NCI-H2196 treated with DMSO at 0.1 percent for 48 hours (cell line): ENCODE measurements around the gene PRR5.

ENCODE experiments used
- DNase-seq: peaks from one replicate; lab custom pipeline; 2025; ENCODE audit not compliant: unreplicated experiment; lab: John Stamatoyannopoulos, UW

The PRR5 gene

DNA sequence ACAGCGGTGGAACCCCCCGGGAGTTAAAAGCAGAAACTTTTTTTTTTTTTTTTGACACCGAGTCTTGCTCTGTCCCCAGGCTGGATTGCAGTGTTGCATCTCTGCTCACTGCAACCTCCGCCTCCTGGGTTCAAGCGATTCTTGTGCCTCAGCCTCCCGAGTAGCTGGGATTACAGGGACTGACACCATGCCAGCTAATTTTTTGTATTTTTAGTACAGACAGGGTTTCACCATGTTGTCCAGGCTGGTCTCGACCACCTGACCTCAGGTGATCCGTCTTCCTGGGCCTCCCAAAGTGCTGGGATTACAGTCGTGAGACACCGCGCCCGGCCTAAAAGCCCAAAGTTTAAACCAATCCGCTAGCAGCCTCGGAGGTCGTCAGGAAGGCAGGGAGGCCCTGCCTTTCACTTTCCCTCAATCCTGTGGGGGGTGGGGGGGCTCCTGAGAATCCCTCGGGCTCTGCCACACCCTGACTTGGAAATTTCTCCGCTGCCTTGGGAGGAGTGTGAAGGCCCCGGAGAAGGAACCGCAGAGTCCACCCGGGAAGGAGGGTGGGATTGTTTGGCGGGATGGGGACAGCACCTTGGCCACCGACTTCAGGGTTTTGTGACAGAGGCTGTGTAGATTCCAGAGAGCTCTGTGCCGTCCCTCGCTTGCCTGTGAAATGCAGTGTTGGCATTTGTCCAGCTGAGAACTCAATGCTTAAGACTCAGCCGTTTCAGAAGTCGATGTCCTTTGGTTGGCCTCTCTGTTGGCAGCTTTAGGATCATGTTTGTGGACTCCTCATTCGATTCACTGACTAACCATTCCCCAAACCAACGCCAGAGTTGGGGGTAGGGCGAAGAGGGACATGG, 51.4 kb downstream of the PRR5 start:
- no peak for DNase-seq

DNA sequence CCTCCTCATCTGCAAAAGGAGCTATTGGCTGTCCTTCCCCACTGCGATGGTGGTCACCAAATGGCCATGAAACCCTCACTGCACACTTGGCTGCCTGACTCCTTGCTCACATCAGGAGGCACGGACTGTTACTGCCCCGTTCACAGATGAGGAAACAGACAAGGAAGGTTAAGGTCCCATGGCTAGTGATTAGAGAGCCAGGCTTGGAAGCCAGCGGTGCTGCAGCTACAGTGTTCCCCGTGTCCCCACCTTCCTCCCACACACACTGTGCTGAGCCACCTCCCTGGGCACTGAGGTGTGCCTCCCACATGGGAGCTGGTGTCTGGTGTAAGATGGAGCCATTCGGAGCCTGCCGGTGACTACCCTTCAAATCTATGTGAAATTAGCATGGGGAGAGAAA, 53.0 kb downstream of the PRR5 start:
- no peak for DNase-seq

DNA sequence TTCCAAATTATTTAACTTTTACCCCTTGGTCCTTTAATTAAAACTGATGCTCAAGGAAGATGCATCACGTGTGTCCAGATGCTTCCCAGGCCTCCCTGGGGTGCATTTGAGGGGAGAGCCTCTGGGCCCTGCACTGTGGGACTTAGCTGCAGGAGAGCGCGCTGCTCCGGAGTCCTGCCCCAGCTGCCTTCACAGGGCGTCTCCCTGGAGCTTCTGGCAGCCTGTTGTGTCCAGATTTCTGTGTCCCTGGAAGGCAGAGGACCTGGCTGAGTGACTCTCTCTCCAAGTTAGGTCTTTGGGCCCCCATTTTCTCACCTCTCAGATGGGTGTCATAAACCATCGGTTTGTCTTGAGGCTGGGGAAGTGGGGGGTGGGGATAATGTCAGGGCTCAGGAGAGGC, 53.4 kb downstream of the PRR5 start:
- no peak for DNase-seq

DNA sequence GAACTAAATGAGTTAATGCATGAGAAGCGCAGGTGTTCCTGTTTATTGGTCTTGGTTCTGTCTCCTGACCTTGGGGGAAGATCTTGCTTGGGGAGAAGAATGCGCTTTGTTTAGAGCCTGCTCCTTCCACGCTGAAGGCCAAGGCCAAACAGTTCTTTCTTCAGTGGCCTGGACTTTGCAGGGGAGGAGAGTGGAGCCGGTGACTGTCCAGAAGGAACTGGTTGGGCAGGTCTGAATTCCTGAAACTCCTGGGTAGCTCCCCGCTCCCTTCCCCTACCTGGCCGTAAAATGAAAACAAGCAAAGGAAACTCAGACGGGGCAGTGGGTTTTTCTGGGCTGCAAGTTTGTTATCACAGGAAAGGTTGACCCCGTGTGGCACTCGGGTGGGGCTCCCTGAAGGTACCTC, 54.0 kb downstream of the PRR5 start:
- no peak for DNase-seq

DNA sequence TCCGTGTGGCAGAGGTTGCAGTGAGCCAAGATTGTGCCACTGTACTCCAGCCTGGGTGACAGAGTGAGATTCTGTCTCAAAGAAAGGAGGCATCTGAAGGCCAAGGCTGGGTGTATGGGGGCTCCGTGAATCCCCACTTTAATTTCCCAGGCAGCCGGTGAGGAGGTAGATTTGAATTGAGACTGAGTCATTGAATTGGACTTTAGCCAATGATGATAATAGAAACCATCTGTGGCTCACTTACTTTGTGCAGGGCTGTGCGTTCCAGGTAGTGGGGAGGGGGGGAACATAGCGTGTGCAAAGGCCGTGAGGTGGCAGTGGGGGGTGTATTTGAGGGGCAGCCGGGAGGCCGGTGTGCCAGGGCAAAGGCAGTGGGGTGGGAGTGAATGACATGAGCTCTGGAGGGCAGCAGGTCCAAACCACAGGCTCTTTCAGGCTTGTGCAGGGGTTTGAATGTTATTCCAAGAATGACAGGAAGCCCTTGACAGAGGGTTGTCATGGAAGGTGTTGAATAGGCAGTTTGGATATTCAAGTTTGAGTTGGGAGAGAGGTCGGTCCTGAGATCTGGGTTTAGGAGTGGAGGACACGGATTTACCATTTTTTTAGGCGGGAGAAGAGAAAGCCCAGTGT, 56.5 kb downstream of the PRR5 start:
- no peak for DNase-seq

DNA sequence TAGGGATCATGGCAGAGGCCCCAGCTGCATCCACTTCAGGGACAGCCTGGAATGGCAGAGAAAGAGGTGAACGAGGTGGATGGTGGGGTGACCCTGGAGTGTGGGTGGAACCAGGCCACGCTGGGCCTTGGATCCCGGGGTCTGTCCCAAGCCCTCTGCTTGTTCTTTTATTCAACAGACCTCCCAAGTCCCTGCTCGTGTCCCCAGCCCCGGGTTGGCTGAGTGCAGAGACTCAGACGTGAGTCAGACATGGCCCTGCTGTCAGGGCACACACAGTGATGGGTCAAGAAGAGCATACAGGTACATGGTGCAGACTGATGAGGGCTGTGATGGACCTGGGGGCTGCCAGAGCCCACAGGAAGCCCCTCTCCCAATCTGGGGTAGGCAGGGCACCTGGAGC, 57.0 kb downstream of the PRR5 start:
- DNase-seq: no peak

DNA sequence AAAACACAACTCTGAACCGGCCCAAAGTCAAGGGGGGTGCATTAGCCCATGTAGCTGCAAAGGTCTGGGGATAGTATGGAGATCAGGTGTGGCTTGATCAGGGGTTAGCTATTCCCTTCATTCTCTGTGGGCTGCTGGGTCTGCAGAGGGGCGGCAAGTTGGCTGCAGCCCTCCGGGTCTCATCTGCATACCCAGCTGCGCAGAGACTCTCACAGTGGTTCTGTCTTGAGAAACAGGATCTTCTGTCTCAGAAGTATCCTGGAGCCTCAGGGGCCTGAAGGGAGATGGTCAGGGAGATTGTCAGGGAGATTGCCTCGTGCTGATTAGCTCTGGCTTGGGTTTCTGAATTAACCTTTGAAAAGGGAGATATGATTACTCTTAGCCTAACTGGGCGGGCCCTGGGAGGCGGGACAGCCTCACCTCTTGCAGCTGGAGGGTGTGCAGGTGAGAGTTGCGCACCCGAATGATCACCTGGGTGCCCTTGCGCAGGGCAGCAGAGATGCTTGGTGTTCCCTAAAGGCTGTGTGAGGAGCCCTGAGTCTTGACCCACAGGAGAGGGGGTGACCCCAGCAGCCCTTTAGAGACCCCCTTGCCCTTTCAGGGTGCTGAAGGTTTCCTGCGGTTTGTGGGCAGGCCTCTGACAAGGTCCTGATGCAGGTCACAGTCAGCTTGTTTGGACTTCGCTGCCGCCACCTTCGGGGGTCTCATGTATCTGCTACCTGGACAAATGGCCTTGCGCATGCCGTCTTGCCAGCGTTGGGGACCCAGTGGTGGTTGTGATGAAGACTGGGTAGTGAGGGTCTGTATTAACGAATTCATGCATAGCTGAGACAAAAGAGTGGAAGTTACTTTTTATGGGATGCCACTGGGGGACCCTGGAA, 57.7 kb downstream of the PRR5 start:
- no peak for DNase-seq

DNA sequence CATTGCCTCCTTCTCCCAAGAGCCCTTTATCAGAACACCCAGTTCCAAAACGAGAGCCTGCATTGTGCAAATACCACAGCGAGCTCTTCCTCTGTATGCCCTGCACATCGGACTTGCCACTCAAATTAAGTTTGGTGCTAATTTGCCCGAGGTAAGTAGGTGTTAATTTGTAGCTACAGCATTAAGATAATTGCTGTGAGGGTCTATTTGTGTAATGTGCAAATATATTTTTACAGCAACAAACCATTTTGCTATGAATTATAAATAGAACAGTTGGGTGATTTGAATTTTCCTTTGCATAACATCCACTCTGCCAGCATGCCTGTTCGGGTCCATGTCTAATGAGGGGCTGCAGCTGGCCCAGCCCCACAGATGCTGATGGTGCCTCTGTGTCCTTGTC, 58.5 kb downstream of the PRR5 start:
- DNase-seq: no peak

DNA sequence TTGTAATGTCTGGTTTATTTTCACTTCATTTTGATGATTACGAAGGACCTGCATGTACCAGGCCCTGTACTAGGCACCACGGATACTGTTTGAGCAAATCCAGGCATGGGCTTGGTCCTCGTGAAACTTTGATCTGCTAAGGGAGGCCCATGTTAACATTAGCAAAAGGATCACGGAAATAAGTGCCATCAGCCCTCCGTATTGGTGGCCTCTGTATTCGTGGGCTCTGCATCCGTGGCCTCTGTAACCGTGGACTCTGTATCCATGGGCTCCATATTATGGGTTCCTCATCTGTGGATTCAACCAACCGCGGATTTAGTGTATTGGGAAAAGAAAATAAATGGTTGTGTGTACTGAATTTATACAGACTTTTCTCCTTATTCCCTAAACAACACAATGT, 59.0 kb downstream of the PRR5 start:
- no peak for DNase-seq

DNA sequence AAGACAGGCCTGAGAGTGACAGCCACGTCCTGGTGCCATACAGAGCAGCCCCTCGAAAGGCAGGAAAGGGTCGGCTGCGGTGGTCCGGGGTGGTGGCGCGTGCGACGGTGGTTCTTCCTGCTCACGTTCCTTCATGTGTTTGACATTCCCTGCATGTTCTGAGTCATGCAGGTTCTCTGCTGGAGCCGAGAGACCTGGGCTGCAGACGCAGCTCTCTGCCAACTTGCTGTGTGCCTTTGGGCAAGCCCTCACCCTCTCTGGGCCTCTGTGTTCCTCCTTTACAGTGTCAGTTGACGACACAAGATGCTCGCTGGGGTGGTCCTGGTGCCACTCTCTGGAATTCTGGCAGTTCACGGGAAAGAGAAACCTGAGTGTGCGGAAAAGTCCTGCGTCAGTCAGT, 62.4 kb downstream of the PRR5 start:
- DNase-seq: no peak

DNA sequence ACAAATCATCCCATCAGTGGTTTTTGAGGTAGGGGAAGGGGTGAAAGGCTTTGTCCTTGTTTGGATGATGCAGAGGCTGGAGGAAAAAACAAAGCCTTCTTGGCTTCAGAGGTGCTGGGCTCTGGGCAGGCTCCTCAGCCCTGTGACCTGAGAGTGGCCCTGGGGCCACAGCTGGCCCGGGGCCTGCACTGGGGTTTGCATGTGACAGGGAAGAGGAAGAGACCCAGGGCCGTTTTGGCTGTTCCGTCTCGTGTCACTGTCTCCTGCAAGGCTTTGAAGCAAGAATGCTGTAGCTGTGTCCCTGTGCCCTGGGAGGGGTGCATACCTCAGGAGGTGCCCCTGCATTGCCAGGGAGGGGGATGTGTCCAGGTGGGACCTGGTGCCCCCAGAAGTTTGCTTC, 63.0 kb downstream of the PRR5 start:
- DNase-seq: no peak

DNA sequence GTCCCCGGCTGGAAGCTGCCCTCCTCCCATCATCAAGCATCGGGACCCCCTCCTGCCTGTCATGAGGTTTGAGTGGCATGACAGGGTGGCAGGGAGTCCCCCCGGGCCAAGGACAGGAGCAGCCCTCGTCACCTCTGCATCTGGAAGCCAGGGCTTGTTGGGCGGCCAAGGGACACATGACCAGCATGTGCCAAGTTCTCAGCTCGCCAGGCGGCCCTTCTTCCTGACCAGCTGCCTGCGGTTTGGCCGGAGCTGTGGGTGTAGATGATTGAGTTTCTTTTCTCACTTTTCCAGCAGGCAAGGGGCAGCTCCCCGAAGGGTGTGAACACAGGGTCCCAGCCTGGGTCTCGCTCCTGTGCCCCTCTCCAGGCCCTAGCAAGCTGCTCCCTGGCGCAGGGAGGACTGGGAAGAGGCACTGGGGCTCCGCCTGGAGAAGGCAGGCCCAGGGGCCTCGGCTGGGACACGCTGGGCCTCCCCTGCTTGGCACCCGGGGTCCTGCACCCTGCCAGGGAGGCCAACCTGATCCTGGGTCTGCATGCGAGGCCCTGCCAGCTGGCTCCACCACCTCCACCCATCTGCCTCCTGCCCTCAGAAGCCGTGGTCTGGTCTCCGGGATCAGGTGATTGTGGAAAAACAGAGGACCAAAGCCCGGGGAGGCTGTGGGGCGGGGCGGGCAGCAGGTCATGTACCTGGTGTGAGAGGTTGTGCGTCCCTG, 63.7 kb downstream of the PRR5 start:
- peak; percentile 46 for DNase-seq

DNA sequence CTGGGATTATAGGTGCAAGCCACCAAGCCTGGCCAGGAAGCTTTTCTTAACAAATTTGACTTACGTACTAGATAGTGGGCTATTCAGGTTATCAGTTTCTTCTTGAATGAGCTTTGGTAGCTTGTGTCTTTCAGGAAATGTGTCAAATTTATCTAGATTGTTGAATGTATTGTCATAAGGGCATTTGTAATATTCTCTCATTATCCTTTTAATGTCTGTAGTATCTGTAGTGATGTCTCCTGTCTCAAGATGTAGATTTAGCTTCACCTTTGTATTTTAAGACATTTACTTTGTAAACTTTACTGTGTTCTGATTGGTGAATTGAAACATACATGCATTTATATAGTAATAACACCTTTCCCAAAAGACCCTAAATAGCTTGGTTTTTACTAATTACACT, 71.1 kb downstream of the PRR5 start:
- DNase-seq: no peak

DNA sequence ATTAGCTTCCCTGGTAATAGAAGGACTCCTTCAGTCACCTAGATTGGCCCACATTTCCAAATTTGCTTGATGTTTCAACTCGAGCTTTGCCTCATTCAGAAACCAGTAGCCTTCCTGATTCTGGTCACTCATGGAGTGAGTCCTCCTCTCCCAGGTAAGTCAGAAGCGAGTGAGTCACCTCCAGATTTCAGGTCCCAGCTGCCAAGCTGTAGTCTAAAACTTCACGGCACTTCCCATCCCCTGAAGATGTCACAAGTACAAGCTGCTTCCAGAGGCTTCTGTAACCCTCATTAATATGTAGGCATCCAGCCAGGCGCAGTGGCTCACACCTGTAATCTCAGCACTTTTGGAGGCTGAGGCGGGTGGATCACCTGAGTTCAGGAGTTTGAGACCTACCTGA, 73.9 kb downstream of the PRR5 start:
- no peak for DNase-seq

DNA sequence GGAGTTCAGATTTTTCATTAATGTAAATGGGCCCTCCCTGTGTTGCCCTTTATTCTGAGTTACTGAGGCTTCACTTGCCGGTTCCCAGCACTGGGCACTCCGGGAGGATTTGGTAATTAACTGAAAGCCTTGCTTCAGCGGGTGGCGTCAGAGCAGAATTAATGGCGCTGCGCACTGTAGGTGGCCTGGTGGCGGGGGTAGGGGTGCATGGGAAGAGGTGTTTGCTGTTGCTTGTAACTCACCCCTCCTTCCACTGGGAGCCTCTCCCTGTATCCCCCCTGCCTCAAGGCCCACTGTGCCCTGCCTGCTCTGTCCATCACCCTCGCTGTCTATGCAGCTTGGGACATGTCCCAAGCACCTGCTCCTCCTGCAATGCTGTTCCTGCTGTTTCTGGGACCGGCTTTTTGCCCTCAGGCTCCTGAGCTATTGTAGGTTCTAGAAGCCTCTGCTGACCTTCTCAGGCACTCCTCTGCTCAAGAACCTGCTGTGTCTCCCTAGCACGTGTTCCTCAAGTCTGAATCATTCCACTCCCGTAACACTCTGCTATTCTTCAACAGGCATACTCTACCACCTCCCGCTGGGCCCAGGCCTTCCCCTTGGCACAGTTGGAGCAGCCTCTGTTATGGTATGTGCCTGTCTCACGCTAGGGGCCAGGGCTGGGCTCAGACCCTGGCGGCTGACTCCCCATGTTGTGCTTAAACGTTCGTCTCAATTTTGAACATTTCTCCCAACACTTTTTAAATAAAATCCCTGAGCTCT, 74.8 kb downstream of the PRR5 start:
- no peak for DNase-seq

DNA sequence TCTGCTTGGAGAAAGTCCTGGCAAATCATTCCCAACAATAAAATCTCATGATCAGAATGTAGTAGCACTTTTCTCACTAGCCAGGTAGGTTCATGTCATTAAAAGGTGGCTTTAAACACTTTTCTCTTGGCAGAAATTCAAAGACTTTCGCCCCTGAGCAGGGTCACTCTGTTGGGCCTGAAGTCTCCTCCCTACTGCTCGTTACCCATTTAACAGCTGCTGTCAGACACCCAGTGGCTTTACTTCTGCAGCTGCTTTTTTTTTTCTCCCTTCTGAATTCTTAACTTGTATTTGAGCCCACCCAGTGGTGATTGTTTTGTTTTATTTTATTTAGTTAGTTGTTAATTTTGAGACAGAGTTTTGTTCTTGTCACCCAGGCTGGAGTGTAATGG, 75.4 kb downstream of the PRR5 start:
- no peak for DNase-seq

DNA sequence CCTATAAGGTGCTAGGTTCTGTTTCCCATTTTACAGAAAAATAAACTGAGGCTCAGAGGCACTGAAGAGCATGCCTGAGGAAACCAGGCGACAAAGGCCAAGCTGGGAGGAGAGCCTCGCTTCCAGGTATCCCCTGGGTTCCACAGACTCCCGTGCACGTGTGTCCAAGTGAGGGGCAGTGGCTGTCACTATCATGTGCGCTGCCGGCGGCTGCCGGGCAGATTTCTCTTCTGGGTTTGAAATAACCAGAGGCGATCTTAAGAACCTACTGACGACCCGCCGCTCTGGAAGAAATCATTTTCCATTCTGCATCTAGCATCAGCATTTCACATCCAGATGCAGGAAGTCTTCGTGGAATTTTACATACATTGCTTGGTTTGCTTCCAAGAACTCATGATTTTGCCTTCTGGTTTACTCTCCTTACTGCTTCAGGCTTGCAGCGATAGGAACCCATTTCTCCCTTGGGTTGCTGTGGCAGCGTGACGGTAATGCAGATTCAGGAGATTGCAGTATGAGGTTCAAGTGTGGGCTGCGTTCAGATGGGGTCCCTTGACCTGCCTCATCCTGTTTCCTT, 79.0 kb downstream of the PRR5 start:
- no peak for DNase-seq

DNA sequence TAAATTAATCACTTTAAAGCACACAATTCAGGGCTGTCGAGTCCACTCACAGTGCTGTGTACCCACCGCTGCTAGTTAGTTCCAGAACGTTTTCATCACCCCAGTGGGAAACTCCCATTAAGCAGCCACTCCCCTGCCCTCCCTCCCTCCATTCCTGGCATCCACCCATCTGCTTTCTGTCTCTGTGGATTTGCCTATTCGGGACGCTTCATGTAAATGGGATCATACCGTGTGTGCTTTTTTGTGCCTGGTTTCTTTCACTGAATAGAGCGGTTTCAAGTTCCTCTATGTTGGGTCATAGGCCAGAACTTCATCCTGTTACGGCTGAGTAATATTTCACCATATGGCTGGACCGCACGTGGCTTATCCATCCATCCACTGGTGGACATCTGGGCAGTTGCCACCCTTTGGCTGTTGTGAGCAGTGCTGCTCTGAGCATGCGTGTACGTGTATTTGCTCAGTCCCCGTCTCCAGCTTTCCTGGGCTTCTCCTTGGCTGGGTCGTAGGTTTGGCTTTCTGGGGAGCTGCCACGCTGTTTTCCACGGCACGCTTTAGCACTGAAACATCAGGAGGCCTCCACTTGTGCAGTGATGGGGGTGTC, 80.5 kb downstream of the PRR5 start:
- no peak for DNase-seq

DNA sequence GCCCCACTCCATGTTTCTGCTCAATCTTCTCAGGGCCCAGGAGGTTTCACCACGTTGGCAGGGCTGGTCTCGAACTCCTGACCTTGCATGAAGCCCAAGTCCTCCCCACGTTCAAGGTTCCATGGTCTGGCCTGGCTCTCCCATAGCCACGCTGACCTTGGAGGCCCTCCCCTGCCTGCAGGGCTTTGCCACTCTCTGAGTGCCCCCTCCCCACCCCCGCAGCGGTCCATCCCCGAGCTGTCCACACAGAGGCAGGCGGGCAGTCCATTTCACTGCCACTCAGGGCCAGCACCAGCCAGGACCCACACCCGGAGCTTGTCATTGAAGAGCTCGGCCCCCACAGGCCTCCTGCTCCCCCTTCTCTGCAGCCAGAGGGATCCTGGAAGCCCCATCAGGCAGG, 81.1 kb downstream of the PRR5 start:
- DNase-seq: no peak

DNA sequence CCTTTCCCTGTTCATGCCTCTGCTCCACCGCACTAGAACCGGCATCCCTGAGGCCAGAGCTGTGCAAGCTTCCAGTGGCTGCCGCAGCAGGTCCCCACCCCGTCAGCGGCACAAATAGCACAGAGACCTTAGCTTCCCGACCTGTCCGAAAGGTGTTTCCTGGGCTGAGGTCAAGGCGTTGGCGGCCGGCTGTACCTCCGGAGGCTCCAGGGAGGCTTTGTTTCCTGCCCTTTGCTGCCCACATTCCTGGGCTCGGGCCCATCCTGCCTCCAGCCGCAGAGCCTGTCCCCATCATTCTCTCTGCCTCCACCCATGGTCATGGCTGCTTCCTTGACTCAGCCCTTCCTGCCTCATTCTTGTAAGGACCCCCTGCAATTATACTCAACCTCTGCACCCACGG, 81.6 kb downstream of the PRR5 start:
- no peak for DNase-seq
